HL-60 (cell line): Measurements from ENCODE around the gene FOLR2.
"Not testable (repeated sequence)": the region's sequence is repeated elsewhere in the genome, so short reads cannot be mapped to it uniquely, and the experiment has no call there.

Experiments used
- DNase-seq, 2 experiments: peaks; one replicate each; pipeline ENCODE4 v3.0.0-alpha.2; 2010 to 2020; ENCODE audit warnings: low read depth in 1 of 2, low spot score in 1 of 2
- H3K27ac ChIP-seq: fragments of 250-450 bp; sonication (Bioruptor Pico); replicated peaks from 2 replicates; pipeline ENCODE4 v1.5.1; 2020; ENCODE audit warnings: mild to moderate bottlenecking, moderate library complexity
- H3K27me3 ChIP-seq: fragments of 250-450 bp; sonication (Bioruptor Pico); 2 replicates; pipeline ENCODE4 v1.5.1; 2021; ENCODE audit warnings: mild to moderate bottlenecking, moderate library complexity; ENCODE audit not compliant: insufficient read depth, poor library complexity, severe bottlenecking
- H3K4me3 ChIP-seq: replicated peaks from 2 replicates; pipeline ENCODE4 v1.5.1; 2011; ENCODE audit warnings: mild to moderate bottlenecking, control low read depth, low read length; ENCODE audit not compliant: insufficient read depth
- GABPA ChIP-seq: IDR thresholded peaks from 2 replicates; pipeline ENCODE4 v1.6.1; 2012; ENCODE audit warnings: low read depth
- POLR2AphosphoS5 ChIP-seq: IDR thresholded peaks from 2 replicates; pipeline ENCODE4 v1.6.1; 2012; ENCODE audit warnings: low read depth
- SPI1 ChIP-seq: IDR thresholded peaks from 2 replicates; pipeline ENCODE4 v1.6.1; 2012; ENCODE audit warnings: low read depth, mild to moderate bottlenecking, borderline replicate concordance
- TF ChIP-seq, protein P1 (sequence below): IDR thresholded peaks from one replicate; pipeline ENCODE4 v1.5.1; 2011; ENCODE audit warnings: low read length, control low read depth, inconsistent platforms; ENCODE audit not compliant: insufficient read depth
- TF ChIP-seq, protein P2 (sequence below): IDR thresholded peaks from 2 replicates; pipeline ENCODE4 v1.6.1; 2012; ENCODE audit warnings: low read depth; ENCODE audit not compliant: insufficient replicate concordance

The FOLR2 gene

DNA sequence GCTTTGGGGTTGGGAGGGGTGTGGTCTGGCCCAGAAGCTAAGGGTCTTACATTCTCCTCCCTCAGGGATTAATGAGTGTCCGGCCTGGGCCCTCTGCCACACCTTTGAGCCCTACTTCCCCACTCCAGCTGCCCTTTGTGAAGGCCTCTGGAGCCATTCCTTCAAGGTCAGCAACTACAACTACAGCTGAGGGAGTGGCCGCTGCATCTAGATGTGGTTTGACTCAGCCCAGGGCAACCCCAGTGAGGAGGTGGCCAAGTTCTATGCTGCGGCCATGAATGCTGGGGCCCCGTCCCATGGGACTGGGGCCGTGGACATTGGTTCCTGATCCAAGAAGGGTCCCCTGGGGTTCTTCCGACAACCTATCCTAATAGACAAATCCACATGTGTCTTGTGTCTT is 38.9 kb upstream of the FOLR2 start:
- no peak for DNase-seq
- H3K27me3 ChIP-seq = no peaks in the 10 kb centered on the region
- TF ChIP-seq, protein P1, sequence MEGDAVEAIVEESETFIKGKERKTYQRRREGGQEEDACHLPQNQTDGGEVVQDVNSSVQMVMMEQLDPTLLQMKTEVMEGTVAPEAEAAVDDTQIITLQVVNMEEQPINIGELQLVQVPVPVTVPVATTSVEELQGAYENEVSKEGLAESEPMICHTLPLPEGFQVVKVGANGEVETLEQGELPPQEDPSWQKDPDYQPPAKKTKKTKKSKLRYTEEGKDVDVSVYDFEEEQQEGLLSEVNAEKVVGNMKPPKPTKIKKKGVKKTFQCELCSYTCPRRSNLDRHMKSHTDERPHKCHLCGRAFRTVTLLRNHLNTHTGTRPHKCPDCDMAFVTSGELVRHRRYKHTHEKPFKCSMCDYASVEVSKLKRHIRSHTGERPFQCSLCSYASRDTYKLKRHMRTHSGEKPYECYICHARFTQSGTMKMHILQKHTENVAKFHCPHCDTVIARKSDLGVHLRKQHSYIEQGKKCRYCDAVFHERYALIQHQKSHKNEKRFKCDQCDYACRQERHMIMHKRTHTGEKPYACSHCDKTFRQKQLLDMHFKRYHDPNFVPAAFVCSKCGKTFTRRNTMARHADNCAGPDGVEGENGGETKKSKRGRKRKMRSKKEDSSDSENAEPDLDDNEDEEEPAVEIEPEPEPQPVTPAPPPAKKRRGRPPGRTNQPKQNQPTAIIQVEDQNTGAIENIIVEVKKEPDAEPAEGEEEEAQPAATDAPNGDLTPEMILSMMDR = no peak
- TF ChIP-seq POLR2AphosphoS5 = no peak
- no peak for TF ChIP-seq SPI1
- TF ChIP-seq GABPA = no peak
- TF ChIP-seq, protein P2, sequence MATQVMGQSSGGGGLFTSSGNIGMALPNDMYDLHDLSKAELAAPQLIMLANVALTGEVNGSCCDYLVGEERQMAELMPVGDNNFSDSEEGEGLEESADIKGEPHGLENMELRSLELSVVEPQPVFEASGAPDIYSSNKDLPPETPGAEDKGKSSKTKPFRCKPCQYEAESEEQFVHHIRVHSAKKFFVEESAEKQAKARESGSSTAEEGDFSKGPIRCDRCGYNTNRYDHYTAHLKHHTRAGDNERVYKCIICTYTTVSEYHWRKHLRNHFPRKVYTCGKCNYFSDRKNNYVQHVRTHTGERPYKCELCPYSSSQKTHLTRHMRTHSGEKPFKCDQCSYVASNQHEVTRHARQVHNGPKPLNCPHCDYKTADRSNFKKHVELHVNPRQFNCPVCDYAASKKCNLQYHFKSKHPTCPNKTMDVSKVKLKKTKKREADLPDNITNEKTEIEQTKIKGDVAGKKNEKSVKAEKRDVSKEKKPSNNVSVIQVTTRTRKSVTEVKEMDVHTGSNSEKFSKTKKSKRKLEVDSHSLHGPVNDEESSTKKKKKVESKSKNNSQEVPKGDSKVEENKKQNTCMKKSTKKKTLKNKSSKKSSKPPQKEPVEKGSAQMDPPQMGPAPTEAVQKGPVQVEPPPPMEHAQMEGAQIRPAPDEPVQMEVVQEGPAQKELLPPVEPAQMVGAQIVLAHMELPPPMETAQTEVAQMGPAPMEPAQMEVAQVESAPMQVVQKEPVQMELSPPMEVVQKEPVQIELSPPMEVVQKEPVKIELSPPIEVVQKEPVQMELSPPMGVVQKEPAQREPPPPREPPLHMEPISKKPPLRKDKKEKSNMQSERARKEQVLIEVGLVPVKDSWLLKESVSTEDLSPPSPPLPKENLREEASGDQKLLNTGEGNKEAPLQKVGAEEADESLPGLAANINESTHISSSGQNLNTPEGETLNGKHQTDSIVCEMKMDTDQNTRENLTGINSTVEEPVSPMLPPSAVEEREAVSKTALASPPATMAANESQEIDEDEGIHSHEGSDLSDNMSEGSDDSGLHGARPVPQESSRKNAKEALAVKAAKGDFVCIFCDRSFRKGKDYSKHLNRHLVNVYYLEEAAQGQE = no peak
- no peak overlapping the region for H3K27ac ChIP-seq
- no peak overlapping the region for H3K4me3 ChIP-seq

DNA sequence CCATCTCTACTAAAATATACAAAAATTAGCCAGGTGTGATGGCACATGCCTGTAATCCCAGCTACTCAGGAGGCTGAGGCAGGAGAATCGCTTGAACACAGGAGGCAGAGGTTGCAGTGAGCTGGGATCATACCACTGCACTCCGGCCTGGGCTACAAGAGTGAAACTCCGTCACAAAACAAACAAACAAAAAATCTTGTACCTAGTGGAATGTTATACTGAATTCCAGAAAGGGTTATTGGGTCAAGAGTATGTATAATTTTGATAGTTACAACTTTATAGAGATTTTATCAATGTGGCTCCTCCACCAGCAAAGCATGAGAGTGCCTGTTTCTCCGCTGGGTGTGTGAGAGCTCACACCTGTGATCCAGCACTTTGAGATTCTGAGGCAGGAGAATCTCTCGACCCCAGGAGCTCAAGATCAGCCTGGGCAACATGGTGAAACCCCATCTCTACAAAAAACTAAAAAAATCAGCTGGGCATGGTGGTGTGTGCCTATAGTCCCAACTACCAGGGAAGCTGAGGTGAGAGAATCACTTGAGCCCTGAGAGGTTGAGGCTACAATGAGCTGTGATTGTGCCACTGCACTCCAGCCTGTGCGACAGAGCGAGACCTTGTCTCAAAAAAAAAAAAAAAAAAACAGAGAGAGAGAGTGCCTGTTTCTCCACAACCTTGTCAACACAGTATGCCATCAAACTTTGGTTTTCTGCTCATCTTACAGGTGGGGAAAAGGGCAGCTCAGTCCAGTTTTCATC is 37.4 kb upstream of the FOLR2 start:
- Histone ChIP-seq H3K27ac (no peak overlapping the region), H3K27me3 (no peaks in the 10 kb centered on the region), H3K4me3 (no peak overlapping the region)
- TF ChIP-seq, protein P1 = no peak
- TF ChIP-seq, protein P2 = no peak
- TF ChIP-seq SPI1 (no peak), POLR2AphosphoS5 (no peak), GABPA (no peak)
- no peak for DNase-seq

DNA sequence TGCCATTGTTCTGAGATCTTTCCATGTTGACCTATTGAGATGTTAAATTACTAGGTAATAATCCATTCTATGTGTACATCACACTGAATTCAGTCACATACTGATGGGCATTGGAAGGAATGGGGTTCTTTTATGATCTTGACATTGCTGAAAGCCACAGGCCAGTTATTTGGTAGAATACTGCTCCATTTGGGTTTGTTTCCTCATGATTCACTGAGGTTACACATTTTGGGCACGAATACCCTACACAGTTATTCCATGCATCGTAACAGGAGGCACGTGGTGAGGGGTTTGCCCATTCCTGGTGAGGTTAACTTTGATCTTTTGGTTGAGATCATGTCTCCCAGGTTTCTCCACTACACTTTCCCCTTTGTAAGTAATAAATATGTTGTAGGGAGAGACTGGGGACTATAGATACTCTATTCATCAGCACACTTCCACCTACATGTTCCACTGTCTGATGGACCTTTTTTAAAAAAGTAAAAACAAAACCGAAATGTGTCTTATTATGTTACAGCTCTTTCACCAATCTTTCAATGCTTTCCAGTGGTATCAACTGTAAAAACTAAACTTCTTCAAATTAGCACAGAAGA is 36.7 kb upstream of the FOLR2 start:
- Histone ChIP-seq H3K27me3 (no peaks in the 10 kb centered on the region), H3K27ac (no peak overlapping the region), H3K4me3 (no peak overlapping the region)
- TF ChIP-seq SPI1 = no peak
- TF ChIP-seq, protein P2 = no peak
- TF ChIP-seq, protein P1 = no peak
- TF ChIP-seq POLR2AphosphoS5 = no peak
- no peak for TF ChIP-seq GABPA
- no peak for DNase-seq

DNA sequence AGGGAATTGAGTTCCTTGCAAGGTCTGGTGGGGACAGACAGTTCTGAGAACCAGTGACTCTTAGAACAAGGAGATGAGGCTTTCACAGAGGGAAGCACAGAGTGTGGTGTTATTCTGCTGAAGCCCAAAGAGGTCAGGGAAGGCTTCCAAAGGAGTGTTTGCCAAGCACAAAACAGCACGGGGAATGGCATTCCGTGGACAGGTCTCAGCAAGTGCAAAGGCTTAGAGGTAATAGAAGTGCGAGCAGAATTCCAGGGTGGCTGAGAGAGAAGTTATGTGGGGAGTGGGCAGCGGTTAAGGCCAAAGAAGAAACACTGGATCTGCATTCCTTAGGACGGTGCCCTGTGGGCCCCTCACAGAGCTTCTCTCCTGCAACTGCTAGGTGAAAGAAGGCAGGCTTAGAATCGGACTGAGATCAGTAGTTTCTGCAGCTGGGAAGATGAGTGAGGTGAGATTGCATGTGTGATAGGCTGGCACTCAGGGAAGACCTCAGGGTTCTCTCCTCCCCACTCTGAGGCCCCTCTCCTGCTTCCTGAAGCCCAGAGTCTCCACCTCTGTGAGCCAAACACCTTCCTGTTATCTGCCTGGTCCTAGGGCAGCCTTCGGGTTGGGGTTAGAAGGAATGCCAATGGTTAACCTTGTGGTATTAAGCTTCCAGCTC is 35.6 kb upstream of the FOLR2 start:
- H3K4me3 ChIP-seq, H3K27ac ChIP-seq, DNase-seq, H3K27me3 ChIP-seq: not testable (repeated sequence)

DNA sequence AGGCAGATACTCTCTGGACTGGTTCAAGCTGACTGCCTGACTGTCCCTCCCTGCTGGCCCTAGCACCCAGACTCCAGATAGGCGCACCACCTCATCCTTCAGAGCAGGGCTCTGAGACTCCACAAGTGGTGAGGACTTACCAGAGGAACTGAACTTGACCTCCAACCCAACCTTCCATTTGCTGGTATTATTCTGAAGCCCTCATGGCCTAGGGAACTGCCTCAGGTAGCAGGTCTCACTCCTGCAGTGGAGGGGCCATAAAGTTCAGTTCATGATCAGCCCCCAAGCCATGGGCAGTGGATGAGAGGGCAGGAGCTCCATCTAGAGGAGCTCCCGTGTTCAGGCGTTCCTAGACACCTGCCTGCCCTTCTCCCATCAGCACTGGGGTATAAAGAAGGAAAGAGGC is 35.0 kb upstream of the FOLR2 start:
- H3K27ac ChIP-seq, H3K4me3 ChIP-seq, H3K27me3 ChIP-seq: not testable (repeated sequence)
- peak in 1 of 2 experiments; percentile 7 for DNase-seq
